Measurements from ENCODE around the gene CAPN7.

CAPN7 gene

GRCh38 chr3:15292765-15293522 is 86.9 kb downstream of the CAPN7 start:
- FAIRE-seq (no peak), DNase-seq (ENCODE audit: insufficient read length) (no peak)
- TF ChIP-seq POLR2AphosphoS5 (IDR thresholded peaks at IDR 0.05; ENCODE audit: low read depth, low read length) (no peak), POLR2A (IDR thresholded peaks at IDR 0.05; ENCODE audit: low read depth, low read length) (no peak), TAF1 (IDR thresholded peaks at IDR 0.05; ENCODE audit: borderline replicate concordance, low read depth, low read length) (no peak)

GRCh38 chr3:15294929-15295328 is 88.9 kb downstream of the CAPN7 start:
- no peak for TF ChIP-seq TAF1 (IDR thresholded peaks at IDR 0.05; ENCODE audit: borderline replicate concordance, low read depth, low read length)
- TF ChIP-seq POLR2A (IDR thresholded peaks at IDR 0.05; ENCODE audit: low read depth, low read length) = no peak
- TF ChIP-seq POLR2AphosphoS5 (IDR thresholded peaks at IDR 0.05; ENCODE audit: low read depth, low read length) = no peak
- FAIRE-seq = no peak
- DNase-seq (ENCODE audit: insufficient read length) = no peak

- no peak for DNase-seq (ENCODE audit: insufficient read length)
- FAIRE-seq = no peak
- no peak for TF ChIP-seq POLR2A (IDR thresholded peaks at IDR 0.05; ENCODE audit: low read depth, low read length)
- TF ChIP-seq TAF1 (IDR thresholded peaks at IDR 0.05; ENCODE audit: borderline replicate concordance, low read depth, low read length) = no peak
- no peak for TF ChIP-seq POLR2AphosphoS5 (IDR thresholded peaks at IDR 0.05; ENCODE audit: low read depth, low read length)
These were observed 89.5 kb downstream of the CAPN7 start for GRCh38 chr3:15295506-15295905.

GRCh38 chr3:15297608-15298350 is 91.7 kb downstream of the CAPN7 start:
- no peak for FAIRE-seq
- DNase-seq (ENCODE audit: insufficient read length) = no peak
- no peak for TF ChIP-seq POLR2AphosphoS5 (IDR thresholded peaks at IDR 0.05; ENCODE audit: low read depth, low read length)
- no peak for TF ChIP-seq POLR2A (IDR thresholded peaks at IDR 0.05; ENCODE audit: low read depth, low read length)
- no peak for TF ChIP-seq TAF1 (IDR thresholded peaks at IDR 0.05; ENCODE audit: borderline replicate concordance, low read depth, low read length)

GRCh38 chr3:15298504-15298903 is 92.5 kb downstream of the CAPN7 start:
- no peak for TF ChIP-seq POLR2A (IDR thresholded peaks at IDR 0.05; ENCODE audit: low read depth, low read length)
- DNase-seq (ENCODE audit: insufficient read length) = no peak
- FAIRE-seq = no peak

GRCh38 chr3:15299036-15299435 is 93.0 kb downstream of the CAPN7 start:
- TF ChIP-seq TAF1 (IDR thresholded peaks at IDR 0.05; ENCODE audit: borderline replicate concordance, low read depth, low read length) (no peak), POLR2A (IDR thresholded peaks at IDR 0.05; ENCODE audit: low read depth, low read length) (no peak), POLR2AphosphoS5 (IDR thresholded peaks at IDR 0.05; ENCODE audit: low read depth, low read length) (no peak)
- no peak for FAIRE-seq
- DNase-seq (ENCODE audit: insufficient read length) = no peak

GRCh38 chr3:15300323-15301078 is 94.5 kb downstream of the CAPN7 start:
- no peak for DNase-seq (ENCODE audit: insufficient read length)
- no peak for FAIRE-seq
- TF ChIP-seq POLR2AphosphoS5 (IDR thresholded peaks at IDR 0.05; ENCODE audit: low read depth, low read length) = no peak
- no peak for TF ChIP-seq POLR2A (IDR thresholded peaks at IDR 0.05; ENCODE audit: low read depth, low read length)
- no peak for TF ChIP-seq TAF1 (IDR thresholded peaks at IDR 0.05; ENCODE audit: borderline replicate concordance, low read depth, low read length)

- DNase-seq (ENCODE audit: insufficient read length) (no peak), FAIRE-seq (no peak)
- TF ChIP-seq POLR2AphosphoS5 (IDR thresholded peaks at IDR 0.05; ENCODE audit: low read depth, low read length) = no peak
- no peak for TF ChIP-seq POLR2A (IDR thresholded peaks at IDR 0.05; ENCODE audit: low read depth, low read length)
- TF ChIP-seq TAF1 (IDR thresholded peaks at IDR 0.05; ENCODE audit: borderline replicate concordance, low read depth, low read length) = no peak
These were observed 95.7 kb downstream of the CAPN7 start for GRCh38 chr3:15301761-15302160.
